ENCODE measurements around the gene COL9A3. TPM values are rescaled to one million over a fixed set of nuclear protein-coding genes. Genes with fewer than 3 reads are reported as not detected.

The COL9A3 gene
- total and polyA plus RNA-seq, 2 of the 8 experiments (the other 6 are each of a cell fraction or from before 2014, with no cell fraction given) = 21.7 to 80.1 TPM

Small RNA genes within 50 kb of the gene (small RNA-seq; reads per million reads assigned to genes)
- gene DPH3P1 (ENCODE audit: insufficient read depth) = not detected

Other genes with a start within 250 kb of the COL9A3 start
- 18.2 and 18.5 TPM in 2 replicates for gene SLCO4A1, start 174.5 kb upstream of the COL9A3 start, total RNA-seq (2021; fragmentation: NEBNext Ultra II Directional; extraction: Animal tissue kit (Norgen Biotek cat#: 25700))
- 10.5 and 13.3 TPM in 2 replicates for gene SLCO4A1, start 174.5 kb upstream of the COL9A3 start, polyA plus RNA-seq (2011; rRNA removed)
- gene NTSR1, start 108.2 kb upstream of the COL9A3 start, total RNA-seq (2021; fragmentation: NEBNext Ultra II Directional; extraction: Animal tissue kit (Norgen Biotek cat#: 25700)) = 0.75 and 0.89 TPM in 2 replicates
- gene NTSR1, start 108.2 kb upstream of the COL9A3 start, polyA plus RNA-seq (2011; rRNA removed) = 0.53 and 0.97 TPM in 2 replicates
- 16.8 and 18.7 TPM in 2 replicates for gene MRGBP, start 20.6 kb upstream of the COL9A3 start, total RNA-seq (2021; fragmentation: NEBNext Ultra II Directional; extraction: Animal tissue kit (Norgen Biotek cat#: 25700))
- gene MRGBP, start 20.6 kb upstream of the COL9A3 start, polyA plus RNA-seq (2011; rRNA removed) = 15.0 and 16.7 TPM in 2 replicates
- 25.1 and 25.8 TPM in 2 replicates for gene OGFR, start 12.2 kb upstream of the COL9A3 start, total RNA-seq (2021; fragmentation: NEBNext Ultra II Directional; extraction: Animal tissue kit (Norgen Biotek cat#: 25700))
- gene OGFR, start 12.2 kb upstream of the COL9A3 start, polyA plus RNA-seq (2011; rRNA removed) = 13.9 and 26.7 TPM in 2 replicates
- gene TCFL5, start 44.8 kb downstream of the COL9A3 start, total RNA-seq (2021; fragmentation: NEBNext Ultra II Directional; extraction: Animal tissue kit (Norgen Biotek cat#: 25700)) = 15.0 and 15.6 TPM in 2 replicates
- gene TCFL5, start 44.8 kb downstream of the COL9A3 start, polyA plus RNA-seq (2011; rRNA removed) = 4.4 and 6.2 TPM in 2 replicates
- 82.8 and 83.2 TPM in 2 replicates for gene DIDO1, start 109.5 kb downstream of the COL9A3 start, total RNA-seq (2021; fragmentation: NEBNext Ultra II Directional; extraction: Animal tissue kit (Norgen Biotek cat#: 25700))
- 53.6 and 58.8 TPM in 2 replicates for gene DIDO1, start 109.5 kb downstream of the COL9A3 start, polyA plus RNA-seq (2011; rRNA removed)
- gene GID8, start 121.1 kb downstream of the COL9A3 start, total RNA-seq (2021; fragmentation: NEBNext Ultra II Directional; extraction: Animal tissue kit (Norgen Biotek cat#: 25700)) = 72.9 and 73.1 TPM in 2 replicates
- 39.7 and 40.7 TPM in 2 replicates for gene GID8, start 121.1 kb downstream of the COL9A3 start, polyA plus RNA-seq (2011; rRNA removed)
- 31.1 and 35.2 TPM in 2 replicates for gene SLC17A9, start 135.7 kb downstream of the COL9A3 start, total RNA-seq (2021; fragmentation: NEBNext Ultra II Directional; extraction: Animal tissue kit (Norgen Biotek cat#: 25700))
- 23.5 and 39.6 TPM in 2 replicates for gene SLC17A9, start 135.7 kb downstream of the COL9A3 start, polyA plus RNA-seq (2011; rRNA removed)
- gene BHLHE23, start 189.9 kb downstream of the COL9A3 start, total RNA-seq (2021; fragmentation: NEBNext Ultra II Directional; extraction: Animal tissue kit (Norgen Biotek cat#: 25700)) = 0.38 and 0.47 TPM in 2 replicates
- gene BHLHE23, start 189.9 kb downstream of the COL9A3 start, polyA plus RNA-seq (2011; rRNA removed) = 0.36 TPM in 1 of 2 replicates, not detected in the other

Data from H1 (cell line).